Measurements from ENCODE around the gene CPA1.

GRCh38 chr7:130379532-130379920 lies 768 bp upstream of the CPA1 start:
- TF ChIP-seq CTCF (IDR thresholded peaks at IDR 0.05; ENCODE audit: borderline replicate concordance, extremely low read depth, low read length, poor library complexity, severe bottlenecking) (no peak), EZH2 (IDR thresholded peaks at IDR 0.05; ENCODE audit: borderline replicate concordance, low read depth, low read length, severe bottlenecking) (no peak)
